WTC11 (cell line): ENCODE results near the gene PMF1. TPM values are rescaled to one million over a fixed set of nuclear protein-coding genes. Genes with fewer than 3 reads are reported as not detected.

ENCODE experiments used
- ATAC-seq: fragments of 200-7000 bp; cut with Tn5 transposase; 2 replicates; pipeline ENCODE4 v1.10.0; 2021; ENCODE audit warnings: mild to moderate bottlenecking, moderate library complexity
- CTCF ChIA-PET: fragments of 300-600 bp; sonication (Branson Sonifier 250); formaldehyde crosslinking; loops from one replicate; lab custom pipeline; 2021; ENCODE audit warnings: antibody characterized with exemption; lab: Charles Lee
- POLR2A ChIA-PET: fragments of 350-600 bp; sonication (Branson Sonifier 250); formaldehyde crosslinking; loops from one replicate; lab custom pipeline; 2021; ENCODE audit warnings: antibody characterized with exemption; lab: Charles Lee
- DNase-seq: peaks from one replicate; pipeline ENCODE4 v3.0.0; 2021; ENCODE audit warnings: low spot score
- H3K27ac Mint-ChIP-seq: 2 replicates; pipeline ENCODE4 v1.8.0; 2021; ENCODE audit warnings: mixed read lengths
- H3K27me3 Mint-ChIP-seq: 2 replicates; pipeline ENCODE4 v1.8.0; 2021; ENCODE audit warnings: low read depth, mild to moderate bottlenecking, moderate library complexity, mixed read lengths
- H3K36me3 Mint-ChIP-seq: 2 replicates; pipeline ENCODE4 v1.8.0; 2021; ENCODE audit warnings: mixed read lengths
- H3K4me1 Mint-ChIP-seq: 2 replicates; pipeline ENCODE4 v1.8.0; 2022; ENCODE audit warnings: mixed read lengths
- H3K4me3 Mint-ChIP-seq: 2 replicates; pipeline ENCODE4 v1.8.0; 2021; ENCODE audit warnings: mild to moderate bottlenecking, moderate library complexity, mixed read lengths
- H3K9me3 Mint-ChIP-seq: 2 replicates; pipeline ENCODE4 v1.8.0; 2021; ENCODE audit warnings: mixed read lengths
- CBFB ChIP-seq: sonication (generic); formaldehyde crosslinking; IDR thresholded peaks from 2 replicates; pipeline ENCODE4 v1.8.1; 2022; ENCODE audit warnings: mild to moderate bottlenecking, low read depth, missing genetic modification reagents
- EMX1 ChIP-seq: fragments of 250-450 bp; sonication (Bioruptor Pico); IDR thresholded peaks from 2 replicates; pipeline ENCODE4 v1.8.0; 2021; ENCODE audit warnings: mild to moderate bottlenecking
- ESRRA ChIP-seq: sonication (generic); formaldehyde crosslinking; IDR thresholded peaks from 2 replicates; pipeline ENCODE4 v1.8.1; 2022; ENCODE audit warnings: mild to moderate bottlenecking, missing genetic modification reagents, borderline replicate concordance
- GRHL2 ChIP-seq: fragments of 250-450 bp; sonication (Bioruptor Pico); IDR thresholded peaks from 2 replicates; pipeline ENCODE4 v1.8.0; 2022; ENCODE audit warnings: mild to moderate bottlenecking, moderate library complexity; ENCODE audit not compliant: insufficient replicate concordance, severe bottlenecking
- KAT7 ChIP-seq: sonication (generic); formaldehyde crosslinking; IDR thresholded peaks from 2 replicates; pipeline ENCODE4 v1.8.1; 2023; ENCODE audit warnings: missing genetic modification reagents, mild to moderate bottlenecking, borderline replicate concordance
- MXD4 ChIP-seq: fragments of 250-450 bp; sonication (Bioruptor Pico); IDR thresholded peaks from 2 replicates; pipeline ENCODE4 v1.8.0; 2021; ENCODE audit warnings: mild to moderate bottlenecking, moderate library complexity, borderline replicate concordance
- NR2C2 ChIP-seq: sonication (generic); formaldehyde crosslinking; IDR thresholded peaks from 2 replicates; pipeline ENCODE4 v1.8.0; 2022; ENCODE audit warnings: mild to moderate bottlenecking, missing genetic modification reagents
- OVOL2 ChIP-seq: fragments of 250-450 bp; sonication (Bioruptor Pico); IDR thresholded peaks from 2 replicates; pipeline ENCODE4 v1.9.0; 2021; ENCODE audit warnings: mild to moderate bottlenecking, borderline replicate concordance
- SMAD3 ChIP-seq: sonication (generic); formaldehyde crosslinking; IDR thresholded peaks from 2 replicates; pipeline ENCODE4 v1.8.0; 2022; ENCODE audit warnings: missing genetic modification reagents, mild to moderate bottlenecking, borderline replicate concordance
- SP1 ChIP-seq: sonication (generic); formaldehyde crosslinking; conservative IDR thresholded peaks from 2 replicates; pipeline ENCODE4 v1.8.1; 2022; ENCODE audit warnings: missing genetic modification reagents
- TEAD4 ChIP-seq: sonication (generic); formaldehyde crosslinking; IDR thresholded peaks from 2 replicates; pipeline ENCODE4 v1.8.0; 2022; ENCODE audit warnings: mild to moderate bottlenecking, missing genetic modification reagents
- total RNA-seq: library from RNA; stranded (reverse); gene quantifications from 3 replicates; pipeline ENCODE4 v1.2.3, GENCODE V29; 2021
- TF ChIP-seq, protein P1 (sequence below): sonication (generic); formaldehyde crosslinking; IDR thresholded peaks from 2 replicates; pipeline ENCODE4 v1.8.1; 2022; ENCODE audit warnings: low read depth, mild to moderate bottlenecking, moderate library complexity, missing genetic modification reagents, borderline replicate concordance
- TF ChIP-seq, protein P2 (sequence below): sonication (generic); formaldehyde crosslinking; IDR thresholded peaks from 2 replicates; pipeline ENCODE4 v1.8.0; 2023; ENCODE audit warnings: missing genetic modification reagents
- TF ChIP-seq, protein P3 (sequence below): fragments of 250-450 bp; sonication (Bioruptor Pico); IDR thresholded peaks from 2 replicates; pipeline ENCODE4 v2.1.2; 2022; ENCODE audit warnings: mild to moderate bottlenecking, moderate library complexity
- TF ChIP-seq, protein P4 (sequence below): fragments of 250-450 bp; sonication (Bioruptor Pico); conservative IDR thresholded peaks from 2 replicates; pipeline ENCODE4 v1.9.0; 2021; ENCODE audit warnings: mild to moderate bottlenecking
- TF ChIP-seq, protein P5 (sequence below): sonication (generic); formaldehyde crosslinking; conservative IDR thresholded peaks from 2 replicates; pipeline ENCODE4 v1.8.1; 2023; ENCODE audit warnings: mild to moderate bottlenecking, low read depth, missing genetic modification reagents, moderate library complexity
- TF ChIP-seq, protein P6 (sequence below): sonication (generic); formaldehyde crosslinking; IDR thresholded peaks from 2 replicates; pipeline ENCODE4 v1.8.0; 2022; ENCODE audit warnings: mild to moderate bottlenecking, missing genetic modification reagents

Gene PMF1
- total RNA-seq, 1 experiment from 2014 or later, result 129 TPM

DNA sequence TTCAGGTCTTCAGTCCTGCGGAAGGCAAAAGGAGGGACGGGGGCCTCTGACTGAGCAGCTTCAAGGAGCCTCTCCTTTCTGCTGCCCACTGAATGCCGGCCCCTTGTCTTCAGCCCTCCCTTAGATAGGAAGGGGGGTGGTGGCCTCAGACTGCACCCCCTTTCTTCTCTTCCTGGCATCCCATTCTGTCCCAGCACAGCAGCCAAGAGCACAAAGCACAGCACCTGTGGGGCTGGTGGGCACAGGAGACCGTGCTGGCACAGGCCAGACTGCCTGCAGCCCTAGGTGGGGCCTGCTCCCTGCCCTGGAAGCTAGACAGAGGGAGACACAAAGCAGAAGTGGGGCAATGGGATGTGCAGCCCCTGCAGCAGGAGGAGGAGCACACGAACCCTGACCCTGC, 36.8 kb downstream of the PMF1 start (continued):
- TF ChIP-seq, protein P1, sequence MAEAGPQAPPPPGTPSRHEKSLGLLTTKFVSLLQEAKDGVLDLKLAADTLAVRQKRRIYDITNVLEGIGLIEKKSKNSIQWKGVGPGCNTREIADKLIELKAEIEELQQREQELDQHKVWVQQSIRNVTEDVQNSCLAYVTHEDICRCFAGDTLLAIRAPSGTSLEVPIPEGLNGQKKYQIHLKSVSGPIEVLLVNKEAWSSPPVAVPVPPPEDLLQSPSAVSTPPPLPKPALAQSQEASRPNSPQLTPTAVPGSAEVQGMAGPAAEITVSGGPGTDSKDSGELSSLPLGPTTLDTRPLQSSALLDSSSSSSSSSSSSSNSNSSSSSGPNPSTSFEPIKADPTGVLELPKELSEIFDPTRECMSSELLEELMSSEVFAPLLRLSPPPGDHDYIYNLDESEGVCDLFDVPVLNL, result no peak
- TF ChIP-seq, protein P2, sequence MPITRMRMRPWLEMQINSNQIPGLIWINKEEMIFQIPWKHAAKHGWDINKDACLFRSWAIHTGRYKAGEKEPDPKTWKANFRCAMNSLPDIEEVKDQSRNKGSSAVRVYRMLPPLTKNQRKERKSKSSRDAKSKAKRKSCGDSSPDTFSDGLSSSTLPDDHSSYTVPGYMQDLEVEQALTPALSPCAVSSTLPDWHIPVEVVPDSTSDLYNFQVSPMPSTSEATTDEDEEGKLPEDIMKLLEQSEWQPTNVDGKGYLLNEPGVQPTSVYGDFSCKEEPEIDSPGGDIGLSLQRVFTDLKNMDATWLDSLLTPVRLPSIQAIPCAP (CRISPR knock-in tag), result no peak
- TF ChIP-seq ESRRA, result no peak
- TF ChIP-seq GRHL2 (CRISPR knock-in tag), result no peak
- TF ChIP-seq, protein P3, sequence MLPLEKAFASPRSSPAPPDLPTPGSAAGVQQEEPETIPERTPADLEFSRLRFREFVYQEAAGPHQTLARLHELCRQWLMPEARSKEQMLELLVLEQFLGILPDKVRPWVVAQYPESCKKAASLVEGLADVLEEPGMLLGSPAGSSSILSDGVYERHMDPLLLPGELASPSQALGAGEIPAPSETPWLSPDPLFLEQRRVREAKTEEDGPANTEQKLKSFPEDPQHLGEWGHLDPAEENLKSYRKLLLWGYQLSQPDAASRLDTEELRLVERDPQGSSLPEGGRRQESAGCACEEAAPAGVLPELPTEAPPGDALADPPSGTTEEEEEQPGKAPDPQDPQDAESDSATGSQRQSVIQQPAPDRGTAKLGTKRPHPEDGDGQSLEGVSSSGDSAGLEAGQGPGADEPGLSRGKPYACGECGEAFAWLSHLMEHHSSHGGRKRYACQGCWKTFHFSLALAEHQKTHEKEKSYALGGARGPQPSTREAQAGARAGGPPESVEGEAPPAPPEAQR (CRISPR knock-in tag), result no peak
- no peak for TF ChIP-seq NR2C2 (CRISPR knock-in tag)
- TF ChIP-seq SMAD3 (CRISPR knock-in tag), result no peak
- TF ChIP-seq, protein P4, sequence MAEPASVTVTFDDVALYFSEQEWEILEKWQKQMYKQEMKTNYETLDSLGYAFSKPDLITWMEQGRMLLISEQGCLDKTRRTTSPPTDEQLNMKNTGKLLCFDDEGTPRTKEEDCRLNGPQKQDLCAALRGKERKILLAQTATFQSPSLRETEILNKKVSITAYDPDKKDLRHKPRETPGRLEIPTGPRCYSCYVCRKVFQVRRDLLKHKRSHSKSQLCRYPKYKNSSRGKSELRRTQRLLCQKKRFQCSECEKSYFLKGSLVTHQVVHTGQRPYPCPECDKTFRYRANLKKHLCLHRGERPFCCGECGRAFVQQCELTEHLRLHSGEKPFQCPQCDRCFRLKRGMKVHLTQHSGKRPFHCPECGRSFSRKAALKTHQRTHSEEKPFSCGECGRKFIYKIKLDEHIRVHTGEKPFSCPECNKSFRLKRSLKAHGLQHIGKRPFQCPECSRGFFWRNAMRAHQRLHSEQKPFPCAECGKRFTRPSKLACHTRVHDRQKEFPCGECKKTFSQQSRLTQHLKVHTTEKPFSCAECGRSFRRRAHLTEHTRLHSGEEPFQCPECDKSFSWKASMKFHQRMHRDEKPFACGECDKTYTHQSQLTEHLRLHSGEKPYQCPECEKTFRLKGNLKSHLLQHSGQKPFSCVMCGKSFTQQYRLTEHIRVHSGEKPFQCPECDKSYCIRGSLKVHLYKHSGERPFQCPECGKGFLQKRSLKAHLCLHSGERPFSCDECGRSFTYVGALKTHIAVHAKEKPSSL, result no peak
- no peak for TF ChIP-seq KAT7
- TF ChIP-seq OVOL2 (CRISPR knock-in tag), result no peak
- no peak for TF ChIP-seq EMX1
- TF ChIP-seq CBFB (CRISPR knock-in tag), result no peak

DNA sequence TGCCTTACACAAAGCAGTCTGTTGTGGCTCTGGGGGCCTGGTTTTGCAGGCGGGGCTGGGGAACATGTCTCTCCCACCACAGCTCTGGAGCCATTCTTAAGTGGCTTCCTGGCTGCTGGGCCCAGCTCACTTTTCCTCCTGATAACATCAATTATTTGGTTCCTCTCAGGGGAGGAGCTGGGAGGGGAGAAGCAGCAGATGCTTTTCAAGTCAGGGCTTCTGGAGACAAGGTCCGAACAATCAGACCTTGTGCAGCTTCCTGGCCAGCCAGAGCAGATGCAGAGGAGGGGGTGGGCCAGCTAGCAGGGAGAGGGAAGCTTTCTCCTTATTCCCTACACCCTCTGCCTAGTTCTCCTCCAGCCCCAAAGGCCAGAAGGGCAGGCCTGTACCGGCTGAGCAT, 38.7 kb downstream of the PMF1 start:
- Mint-ChIP-seq H3K36me3 (peaks cover 55% of the 10 kb centered on the region), H3K4me1 (peaks cover 6% of the 10 kb centered on the region), H3K4me3 (no peak overlapping the region), H3K9me3 (no peaks in the 10 kb centered on the region), H3K27ac (no peak overlapping the region), H3K27me3 (no peaks in the 10 kb centered on the region)
- ChIA-PET POLR2A (interaction anchor here (0.6 kb wide), 1 partner anchor 273 kb away, joined by 6 read pairs; no protein-coding TSS in a partner anchor), CTCF (interaction anchor here (0.6 to 1.7 kb wide), 6 partner anchors 8 to 978 kb away, joined by 3 to 6 read pairs (median 4); partner anchors contain the start of genes CLK2 and PMF1)
- TF ChIP-seq, protein P5, sequence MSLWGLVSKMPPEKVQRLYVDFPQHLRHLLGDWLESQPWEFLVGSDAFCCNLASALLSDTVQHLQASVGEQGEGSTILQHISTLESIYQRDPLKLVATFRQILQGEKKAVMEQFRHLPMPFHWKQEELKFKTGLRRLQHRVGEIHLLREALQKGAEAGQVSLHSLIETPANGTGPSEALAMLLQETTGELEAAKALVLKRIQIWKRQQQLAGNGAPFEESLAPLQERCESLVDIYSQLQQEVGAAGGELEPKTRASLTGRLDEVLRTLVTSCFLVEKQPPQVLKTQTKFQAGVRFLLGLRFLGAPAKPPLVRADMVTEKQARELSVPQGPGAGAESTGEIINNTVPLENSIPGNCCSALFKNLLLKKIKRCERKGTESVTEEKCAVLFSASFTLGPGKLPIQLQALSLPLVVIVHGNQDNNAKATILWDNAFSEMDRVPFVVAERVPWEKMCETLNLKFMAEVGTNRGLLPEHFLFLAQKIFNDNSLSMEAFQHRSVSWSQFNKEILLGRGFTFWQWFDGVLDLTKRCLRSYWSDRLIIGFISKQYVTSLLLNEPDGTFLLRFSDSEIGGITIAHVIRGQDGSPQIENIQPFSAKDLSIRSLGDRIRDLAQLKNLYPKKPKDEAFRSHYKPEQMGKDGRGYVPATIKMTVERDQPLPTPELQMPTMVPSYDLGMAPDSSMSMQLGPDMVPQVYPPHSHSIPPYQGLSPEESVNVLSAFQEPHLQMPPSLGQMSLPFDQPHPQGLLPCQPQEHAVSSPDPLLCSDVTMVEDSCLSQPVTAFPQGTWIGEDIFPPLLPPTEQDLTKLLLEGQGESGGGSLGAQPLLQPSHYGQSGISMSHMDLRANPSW (CRISPR knock-in tag), result no peak
- TF ChIP-seq SP1 (no peak), MXD4 (no peak), OVOL2 (CRISPR knock-in tag) (no peak), TEAD4 (no peak)
- TF ChIP-seq, protein P2 (CRISPR knock-in tag), result no peak
- TF ChIP-seq, protein P6, sequence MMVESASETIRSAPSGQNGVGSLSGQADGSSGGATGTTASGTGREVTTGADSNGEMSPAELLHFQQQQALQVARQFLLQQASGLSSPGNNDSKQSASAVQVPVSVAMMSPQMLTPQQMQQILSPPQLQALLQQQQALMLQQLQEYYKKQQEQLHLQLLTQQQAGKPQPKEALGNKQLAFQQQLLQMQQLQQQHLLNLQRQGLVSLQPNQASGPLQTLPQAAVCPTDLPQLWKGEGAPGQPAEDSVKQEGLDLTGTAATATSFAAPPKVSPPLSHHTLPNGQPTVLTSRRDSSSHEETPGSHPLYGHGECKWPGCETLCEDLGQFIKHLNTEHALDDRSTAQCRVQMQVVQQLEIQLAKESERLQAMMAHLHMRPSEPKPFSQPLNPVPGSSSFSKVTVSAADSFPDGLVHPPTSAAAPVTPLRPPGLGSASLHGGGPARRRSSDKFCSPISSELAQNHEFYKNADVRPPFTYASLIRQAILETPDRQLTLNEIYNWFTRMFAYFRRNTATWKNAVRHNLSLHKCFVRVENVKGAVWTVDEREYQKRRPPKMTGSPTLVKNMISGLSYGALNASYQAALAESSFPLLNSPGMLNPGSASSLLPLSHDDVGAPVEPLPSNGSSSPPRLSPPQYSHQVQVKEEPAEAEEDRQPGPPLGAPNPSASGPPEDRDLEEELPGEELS (CRISPR knock-in tag), result no peak
- no peak for DNase-seq
- no peak for ATAC-seq
